ENCODE data around the gene SPZ1.

DNA sequence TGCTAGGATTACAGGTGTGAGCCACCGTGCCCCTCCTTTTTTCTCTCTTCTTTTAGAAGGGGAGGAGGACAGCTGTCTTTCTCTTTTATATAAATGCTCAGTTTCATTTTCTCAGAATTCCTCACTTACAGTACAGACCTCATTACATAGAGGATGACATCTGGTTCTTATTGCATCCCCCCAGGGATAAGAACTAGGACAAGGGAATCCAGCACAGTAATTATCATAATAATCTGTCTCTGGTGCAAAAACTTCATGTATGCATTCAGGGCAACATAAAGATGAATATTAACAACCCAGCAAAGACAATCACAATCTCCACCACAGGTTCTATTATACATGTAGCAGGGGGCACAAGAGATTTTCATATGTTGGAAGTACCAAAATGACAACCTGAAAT is 5.1 kb downstream of the SPZ1 start:
- TF ChIP-seq CTCF (IDR thresholded peaks at IDR 0.05) = no peak
- no peak for TF ChIP-seq POLR2AphosphoS5 (IDR thresholded peaks at IDR 0.05)

Measured in prostate gland (tissue), 2 donors.